ENCODE results near the gene LDB3. TPM values are rescaled to one million over a fixed set of nuclear protein-coding genes. Genes with fewer than 3 reads are reported as not detected.

Gene LDB3
- total and polyA plus RNA-seq, 9 of the 15 experiments (the other 6 are each of a cell fraction or from before 2014, with no cell fraction given) = 0.03 TPM; not detected in 8

- no peak for TF ChIP-seq ZNF133 (CRISPR knock-in tag; IDR thresholded peaks at IDR 0.05)
- no peak for TF ChIP-seq BRD9 (IDR thresholded peaks at IDR 0.05; ENCODE audit: low read depth, partially characterized antibody)
- TF ChIP-seq RCOR1 (IDR thresholded peaks at IDR 0.05; ENCODE audit: borderline replicate concordance in 1 of 2, low read depth in 2 of 2, low read length in 2 of 2) = peak in 1 of 2 experiments; percentile 62; a peak in 1 of 4 replicates
- TF ChIP-seq, protein P1, sequence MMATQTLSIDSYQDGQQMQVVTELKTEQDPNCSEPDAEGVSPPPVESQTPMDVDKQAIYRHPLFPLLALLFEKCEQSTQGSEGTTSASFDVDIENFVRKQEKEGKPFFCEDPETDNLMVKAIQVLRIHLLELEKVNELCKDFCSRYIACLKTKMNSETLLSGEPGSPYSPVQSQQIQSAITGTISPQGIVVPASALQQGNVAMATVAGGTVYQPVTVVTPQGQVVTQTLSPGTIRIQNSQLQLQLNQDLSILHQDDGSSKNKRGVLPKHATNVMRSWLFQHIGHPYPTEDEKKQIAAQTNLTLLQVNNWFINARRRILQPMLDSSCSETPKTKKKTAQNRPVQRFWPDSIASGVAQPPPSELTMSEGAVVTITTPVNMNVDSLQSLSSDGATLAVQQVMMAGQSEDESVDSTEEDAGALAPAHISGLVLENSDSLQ (IDR thresholded peaks at IDR 0.05) = no peak
- no peak for TF ChIP-seq ZNF398 (CRISPR knock-in tag; IDR thresholded peaks at IDR 0.05)
- TF ChIP-seq LEF1 (IDR thresholded peaks at IDR 0.05) = peak; percentile 58; the same call in 1 of the 2 replicates
- TF ChIP-seq SPI1 (IDR thresholded peaks at IDR 0.05; ENCODE audit: borderline replicate concordance, low read depth, low read length) = no peak
- TF ChIP-seq ZNF79 (CRISPR knock-in tag; IDR thresholded peaks at IDR 0.05; ENCODE audit: low read depth) = no peak
- no peak for TF ChIP-seq EP400 (IDR thresholded peaks at IDR 0.05)
- TF ChIP-seq DPF2 (IDR thresholded peaks at IDR 0.05) = peak; percentile 48
- TF ChIP-seq TAL1 (IDR thresholded peaks at IDR 0.05) = peak; percentile 24; the same call in 1 of the 2 replicates
- no peak for TF ChIP-seq CHD4 (IDR thresholded peaks at IDR 0.05; ENCODE audit: insufficient read depth, insufficient replicate concordance, low read depth, low read length, poor library complexity, severe bottlenecking)
- no peak for TF ChIP-seq MTA2 (IDR thresholded peaks at IDR 0.05; ENCODE audit: low read depth)
- 0 out of 4 replicates have a peak, but pooled peaks of 1 of the 2 experiments have one; percentile 28 for TF ChIP-seq UBTF (IDR thresholded peaks at IDR 0.05; ENCODE audit: borderline replicate concordance in 1 of 2, low read depth in 2 of 2, low read length in 2 of 2)
- peak; percentile 90 for TF ChIP-seq ZNF263 (CRISPR knock-in tag; IDR thresholded peaks at IDR 0.05; ENCODE audit: borderline replicate concordance)
- TF ChIP-seq POLR2AphosphoS5 (IDR thresholded peaks at IDR 0.05; ENCODE audit: control insufficient read depth, insufficient read depth, low read depth, low read length) = no peak
- no peak for TF ChIP-seq CTCFL (IDR thresholded peaks at IDR 0.05; ENCODE audit: borderline replicate concordance, insufficient read depth, low read depth, low read length, poor library complexity, severe bottlenecking)
Measured at GRCh38 chr10:86752311-86752710, 84.0 kb downstream of the LDB3 start (continued).
